GM15510 (cell line): ENCODE data around the gene SPSB1.

Source experiments
- POLR2A ChIP-seq: IDR thresholded peaks from 3 replicates; pipeline ENCODE4 v1.6.1; 2011; ENCODE audit warnings: borderline replicate concordance; ENCODE audit not compliant: insufficient read length; ENCODE audit errors: extremely low read depth

Gene SPSB1

DNA sequence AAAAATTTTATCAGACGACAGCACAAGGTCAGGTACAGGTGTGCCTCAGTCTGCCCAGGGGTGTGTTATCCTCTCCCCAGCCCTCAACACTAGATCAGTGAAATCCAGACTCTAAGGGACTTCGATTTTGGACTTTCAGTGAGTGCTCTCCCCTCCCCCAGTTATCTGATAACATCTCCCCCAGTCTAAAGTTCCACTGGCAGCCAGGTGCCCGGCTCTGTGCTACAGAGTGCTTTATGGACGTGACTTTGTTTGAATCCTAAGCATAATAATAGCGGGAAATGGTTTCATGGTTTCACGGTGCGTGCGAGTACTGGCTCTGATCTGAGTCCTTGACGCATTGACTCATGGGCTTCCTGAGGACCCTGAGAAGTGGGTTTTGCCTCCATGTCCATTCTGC lies 3.2 kb downstream of the SPSB1 start:
- TF ChIP-seq POLR2A, result no peak

DNA sequence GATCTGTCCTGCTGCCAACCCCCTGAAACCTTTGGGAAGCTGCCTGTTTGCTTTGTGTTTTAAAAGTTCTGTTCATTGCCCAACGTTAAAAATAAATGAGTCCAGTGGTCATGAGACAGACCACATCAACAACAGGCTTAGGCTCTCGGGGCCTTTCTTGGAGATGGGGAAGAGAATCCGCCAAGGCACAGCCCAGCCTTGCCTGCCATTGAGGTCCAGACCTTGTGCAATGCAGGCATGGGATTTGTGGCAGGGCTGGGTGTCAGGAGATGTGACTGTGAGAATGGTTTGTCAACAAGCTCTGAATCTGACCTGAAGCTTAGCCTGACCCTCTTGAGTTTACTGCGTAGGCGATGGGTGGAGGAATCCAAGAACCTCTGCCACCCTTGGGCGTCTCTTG lies 4.2 kb downstream of the SPSB1 start:
- TF ChIP-seq POLR2A, result no peak

DNA sequence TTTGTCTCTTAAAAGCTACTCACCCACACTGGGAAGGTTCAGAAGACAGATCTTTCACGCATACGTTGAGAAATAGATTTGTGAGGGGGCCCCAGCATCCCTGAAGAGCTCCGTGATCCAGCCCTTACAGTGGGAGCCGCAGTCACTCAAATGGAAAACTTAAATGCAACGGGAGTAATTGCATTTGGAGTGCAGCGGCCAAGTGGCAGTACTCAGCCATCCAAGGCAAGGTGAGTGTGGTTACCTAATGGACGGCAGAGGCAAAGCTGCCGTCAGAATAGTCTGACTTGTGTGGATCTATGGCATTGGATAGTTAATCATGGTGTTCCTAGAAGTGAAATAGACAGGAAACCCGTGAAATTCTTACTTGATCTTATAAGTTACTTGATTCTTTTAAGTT lies 5.1 kb downstream of the SPSB1 start:
- TF ChIP-seq POLR2A, result no peak

- no peak for TF ChIP-seq POLR2A
Observed at GRCh38 chr1:9298282-9298681, 5.6 kb downstream of the SPSB1 start.

GRCh38 chr1:9300573-9300972 lies 7.9 kb downstream of the SPSB1 start:
- TF ChIP-seq POLR2A, result no peak

DNA sequence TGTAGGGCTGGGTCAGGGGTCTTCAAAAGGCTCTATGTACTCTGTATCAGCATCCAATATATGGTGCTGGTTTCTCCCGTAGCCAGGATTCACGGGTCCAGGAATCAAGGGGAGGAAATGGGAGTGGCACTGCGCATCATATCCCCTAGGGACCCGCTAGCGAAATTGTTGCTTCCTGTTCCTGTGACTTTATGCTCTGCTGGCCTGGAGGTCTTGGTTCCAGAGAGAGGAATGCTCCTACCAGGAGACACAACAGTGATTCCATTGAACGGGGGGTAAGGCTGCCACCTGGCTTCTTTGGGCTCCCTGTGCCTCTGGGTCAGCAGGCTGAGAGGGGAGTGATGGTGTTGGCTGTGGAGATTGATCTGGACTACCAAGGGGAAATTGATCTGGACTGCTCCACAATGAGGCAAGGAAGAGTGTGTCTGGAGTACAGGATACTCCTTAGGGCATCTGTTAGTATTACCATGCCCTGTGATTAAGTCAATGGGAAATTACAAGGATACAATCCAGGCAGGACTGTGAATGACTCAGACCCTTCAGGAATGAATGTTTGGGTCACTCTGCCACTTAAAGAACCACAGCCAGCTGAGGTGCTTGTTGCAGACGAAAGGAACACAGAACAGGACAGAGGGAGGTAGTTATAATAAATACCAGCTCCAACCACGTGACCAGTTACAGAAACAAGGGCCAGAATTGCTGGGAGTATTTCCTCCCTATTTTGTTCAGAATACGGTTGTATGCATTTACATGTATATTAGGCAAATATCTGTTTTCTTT lies 10.2 kb downstream of the SPSB1 start:
- TF ChIP-seq POLR2A, result no peak

- no peak for TF ChIP-seq POLR2A
Observed at GRCh38 chr1:9303916-9304315, 11.2 kb downstream of the SPSB1 start.

DNA sequence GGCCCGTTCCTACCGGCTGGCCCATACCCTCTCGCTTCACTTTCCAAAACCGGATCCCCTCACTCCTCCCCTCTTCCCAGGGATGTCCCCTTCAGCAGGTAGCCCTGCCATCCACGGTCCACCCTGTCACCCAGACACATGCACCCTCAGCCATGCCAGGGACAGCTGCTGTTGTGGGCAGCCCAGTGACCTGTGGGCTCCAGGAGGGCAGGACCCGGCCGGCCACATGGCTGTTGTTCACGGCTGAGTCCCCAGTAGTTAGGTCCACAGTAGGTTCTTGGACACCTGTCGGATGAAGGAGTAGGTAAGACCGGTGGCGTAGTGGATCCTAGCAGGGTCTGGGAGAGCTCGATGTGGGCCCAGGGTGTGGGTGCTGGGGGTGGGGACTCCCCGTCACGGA lies 12.5 kb downstream of the SPSB1 start:
- TF ChIP-seq POLR2A, result no peak

DNA sequence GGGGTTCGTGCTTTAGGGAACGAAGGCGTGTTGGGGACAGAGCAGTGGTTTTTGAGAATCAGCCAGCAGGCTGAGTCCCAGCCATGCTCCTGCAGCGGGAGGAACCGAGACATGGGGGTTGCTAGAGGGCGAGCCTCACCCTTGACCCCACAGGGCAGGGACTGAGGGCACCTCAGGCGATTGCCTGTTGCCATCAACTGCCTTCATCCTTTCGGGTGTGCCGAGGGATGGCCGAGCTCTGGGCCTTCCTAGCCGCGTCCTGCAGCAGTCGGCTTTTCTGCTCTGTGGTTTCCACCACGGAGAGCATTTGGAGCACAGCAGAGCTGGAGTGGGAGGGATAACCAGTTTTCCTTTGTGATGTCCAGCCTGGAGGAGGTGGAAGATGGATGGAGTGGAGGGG lies 13.3 kb downstream of the SPSB1 start:
- no peak for TF ChIP-seq POLR2A

GRCh38 chr1:9307303-9307702 lies 14.6 kb downstream of the SPSB1 start:
- TF ChIP-seq POLR2A, result no peak

GRCh38 chr1:9308236-9308785 lies 15.6 kb downstream of the SPSB1 start:
- no peak for TF ChIP-seq POLR2A

DNA sequence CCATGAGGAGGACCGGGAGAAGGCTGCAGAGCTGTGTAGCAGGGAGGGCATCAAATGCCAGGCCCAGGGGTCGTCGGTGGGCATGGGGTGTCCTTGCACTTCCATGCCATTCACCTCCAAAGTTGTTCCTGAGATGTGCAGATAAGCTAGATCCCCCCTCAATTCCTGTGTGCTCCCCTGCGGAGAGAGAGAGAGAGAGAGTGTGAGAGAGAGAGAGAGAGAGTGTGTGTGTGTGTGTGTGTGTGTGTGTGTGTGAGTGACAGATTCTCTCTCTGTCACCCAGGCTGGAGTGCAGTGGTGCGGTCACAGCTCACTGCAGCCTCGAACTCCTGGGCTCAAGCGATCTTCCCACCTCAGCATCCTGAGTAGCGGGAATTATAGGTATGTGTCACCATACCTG lies 16.4 kb downstream of the SPSB1 start:
- TF ChIP-seq POLR2A, result no peak

GRCh38 chr1:9309991-9310390 lies 17.3 kb downstream of the SPSB1 start:
- no peak for TF ChIP-seq POLR2A

DNA sequence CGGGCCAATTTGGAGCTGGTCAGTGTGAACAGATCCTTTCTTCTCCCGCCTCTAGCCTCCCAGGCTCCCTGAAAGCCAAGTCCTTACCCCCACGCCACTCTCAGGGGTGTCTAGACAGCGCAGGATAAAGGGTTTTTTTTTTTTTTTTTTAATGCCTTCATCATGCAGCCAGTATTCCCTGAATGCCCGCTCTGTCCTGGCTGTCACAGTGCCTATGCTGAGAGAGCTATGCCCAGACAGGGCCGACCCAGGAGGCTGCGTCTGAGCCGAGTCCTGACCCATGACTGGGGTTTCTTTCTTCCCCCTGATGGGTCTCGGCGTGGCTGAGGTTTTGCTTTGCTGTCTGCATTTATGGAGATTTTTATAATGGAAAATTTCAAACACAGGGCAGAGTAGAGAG lies 18.3 kb downstream of the SPSB1 start:
- no peak for TF ChIP-seq POLR2A

DNA sequence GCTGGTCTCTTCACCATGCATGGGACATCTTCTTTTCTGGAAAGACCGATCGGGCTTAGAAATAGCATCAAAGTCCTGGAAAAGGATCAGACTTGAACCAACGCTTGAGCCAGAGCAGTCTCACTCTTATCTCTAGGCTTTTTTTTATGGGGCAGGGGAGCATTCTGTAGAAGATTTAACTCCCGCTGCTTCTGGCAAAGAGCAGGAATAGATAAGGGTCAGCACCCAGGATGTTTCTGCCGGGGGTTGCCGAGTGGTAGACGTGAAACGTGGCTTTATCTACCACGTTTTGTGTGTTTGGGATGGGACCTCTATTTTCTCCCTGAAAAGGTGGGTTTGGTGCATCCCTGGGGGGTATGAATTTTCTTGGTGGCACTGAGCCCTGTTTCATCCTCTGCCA lies 18.8 kb downstream of the SPSB1 start:
- no peak for TF ChIP-seq POLR2A

GRCh38 chr1:9312168-9312720 lies 19.6 kb downstream of the SPSB1 start:
- no peak for TF ChIP-seq POLR2A
